H9 (cell line): ENCODE data around the gene FARS2. TPM values are rescaled to one million over a fixed set of nuclear protein-coding genes. Genes with fewer than 3 reads are reported as not detected.
A peak's percentile ranks its signal among the peaks of the same experiment; 100 is the strongest.

ENCODE experiments used
- DNase-seq: peaks from one replicate; pipeline ENCODE4 v3.0.0-alpha.2; 2017
- H2AFZ ChIP-seq: one replicate; pipeline ENCODE4 v1.6.1; 2013; ENCODE audit warnings: mild to moderate bottlenecking, low read length, control low read depth, moderate library complexity
- H2AK5ac ChIP-seq: 2 replicates; pipeline ENCODE4 v1.6.1; 2013; ENCODE audit warnings: low read length, control low read depth, mixed read lengths; ENCODE audit not compliant: insufficient read length
- H2BK120ac ChIP-seq: one replicate; pipeline ENCODE4 v1.6.1; 2013; ENCODE audit warnings: low read depth, mild to moderate bottlenecking, low read length, control low read depth, inconsistent platforms; ENCODE audit not compliant: poor library complexity, severe bottlenecking
- H2BK12ac ChIP-seq: 2 replicates; pipeline ENCODE4 v1.6.1; 2013; ENCODE audit warnings: low read length, control low read depth, mixed read lengths, low read depth; ENCODE audit not compliant: insufficient read length
- H2BK15ac ChIP-seq: 2 replicates; pipeline ENCODE4 v1.6.1; 2013; ENCODE audit warnings: low read depth, low read length, control low read depth
- H2BK20ac ChIP-seq: one replicate; pipeline ENCODE4 v1.6.1; 2013; ENCODE audit warnings: low read depth, mild to moderate bottlenecking, low read length, control low read depth, inconsistent platforms; ENCODE audit not compliant: poor library complexity, severe bottlenecking
- H2BK5ac ChIP-seq: 2 replicates; pipeline ENCODE4 v1.6.1; 2013; ENCODE audit warnings: low read length, control low read depth, mixed read lengths; ENCODE audit not compliant: insufficient read length
- H3K14ac ChIP-seq: 2 replicates; pipeline ENCODE4 v1.6.1; 2013; ENCODE audit warnings: low read length, control low read depth; ENCODE audit not compliant: insufficient read depth
- H3K18ac ChIP-seq: 2 replicates; pipeline ENCODE4 v1.6.1; 2013; ENCODE audit warnings: low read depth, mild to moderate bottlenecking, mixed read lengths, low read length, control low read depth; ENCODE audit not compliant: insufficient read length
- H3K23ac ChIP-seq: 2 replicates; pipeline ENCODE4 v1.6.1; 2013; ENCODE audit warnings: low read length, control low read depth, mixed read lengths, low read depth; ENCODE audit not compliant: insufficient read length
- H3K23me2 ChIP-seq: 2 replicates; pipeline ENCODE4 v1.6.1; 2013; ENCODE audit warnings: low read depth, mild to moderate bottlenecking, mixed read lengths, low read length, control low read depth; ENCODE audit not compliant: insufficient read length, poor library complexity, severe bottlenecking
- H3K27ac ChIP-seq: 2 replicates; pipeline ENCODE4 v1.5.1; 2013; ENCODE audit warnings: low read length, control low read depth, mixed read lengths, low read depth; ENCODE audit not compliant: insufficient read length
- H3K27me3 ChIP-seq: 2 replicates; pipeline ENCODE4 v1.6.1; 2013; ENCODE audit warnings: low read length, control low read depth, inconsistent platforms; ENCODE audit not compliant: insufficient read depth
- H3K4ac ChIP-seq: 2 replicates; pipeline ENCODE4 v1.6.1; 2013; ENCODE audit warnings: low read depth, mild to moderate bottlenecking, control low read depth, inconsistent platforms, low read length, moderate library complexity
- H3K4me1 ChIP-seq: 2 replicates; pipeline ENCODE4 v1.6.1; 2013; ENCODE audit warnings: low read length, control low read depth, inconsistent platforms; ENCODE audit not compliant: insufficient read depth
- H3K4me2 ChIP-seq: 2 replicates; pipeline ENCODE4 v1.6.1; 2013; ENCODE audit warnings: low read length, control low read depth, mixed read lengths; ENCODE audit not compliant: insufficient read length, insufficient read depth
- H3K56ac ChIP-seq: 2 replicates; pipeline ENCODE4 v1.6.1; 2013; ENCODE audit warnings: low read depth, mild to moderate bottlenecking, mixed read lengths, low read length, control low read depth; ENCODE audit not compliant: insufficient read length
- H3K79me1 ChIP-seq: 2 replicates; pipeline ENCODE4 v1.6.1; 2013; ENCODE audit warnings: low read depth, mild to moderate bottlenecking, moderate library complexity, low read length, control low read depth, inconsistent platforms; ENCODE audit not compliant: insufficient read depth, poor library complexity, severe bottlenecking
- H3K79me2 ChIP-seq: 2 replicates; pipeline ENCODE4 v1.6.1; 2013; ENCODE audit warnings: low read length, control low read depth, inconsistent platforms; ENCODE audit not compliant: insufficient read depth
- H3K9ac ChIP-seq: 2 replicates; pipeline ENCODE4 v1.6.1; 2013; ENCODE audit warnings: low read length, control low read depth, mixed read lengths; ENCODE audit not compliant: insufficient read length; ENCODE audit errors: extremely low read depth
- H3K9me3 ChIP-seq: one replicate; pipeline ENCODE4 v1.6.1; 2013; ENCODE audit warnings: low read depth, low read length, inconsistent platforms; ENCODE audit not compliant: control insufficient read depth
- H3T11ph ChIP-seq: one replicate; pipeline ENCODE4 v1.6.1; 2013; ENCODE audit warnings: mild to moderate bottlenecking, low read length, control low read depth, inconsistent platforms
- H4K20me1 ChIP-seq: one replicate; pipeline ENCODE4 v1.6.1; 2013; ENCODE audit not compliant: control insufficient read depth, insufficient read length, insufficient read depth
- H4K5ac ChIP-seq: 2 replicates; pipeline ENCODE4 v1.6.1; 2013; ENCODE audit warnings: low read depth, mild to moderate bottlenecking, mixed read lengths, low read length, control low read depth; ENCODE audit not compliant: insufficient read length
- H4K8ac ChIP-seq: replicated peaks from 2 replicates; pipeline ENCODE4 v1.6.1; 2013; ENCODE audit warnings: low read length, control low read depth, mixed read lengths, low read depth; ENCODE audit not compliant: insufficient read length
- H4K91ac ChIP-seq: 2 replicates; pipeline ENCODE4 v1.6.1; 2013; ENCODE audit warnings: low read depth, mild to moderate bottlenecking, moderate library complexity, mixed read lengths, low read length, control low read depth; ENCODE audit not compliant: insufficient read length
- H3K27ac Mint-ChIP-seq, 3 experiments: 2 replicates in 2 of 3; 3 replicates in 1 of 3; pipeline ENCODE4 v1.8.0; 2020 to 2021; ENCODE audit warnings: mixed read lengths in 3 of 3, mild to moderate bottlenecking in 1 of 3, moderate library complexity in 1 of 3
- H3K27me3 Mint-ChIP-seq: 2 replicates; pipeline ENCODE4 v1.8.0; 2021; ENCODE audit warnings: low read depth, mild to moderate bottlenecking, moderate library complexity, mixed read lengths
- H3K36me3 Mint-ChIP-seq, 3 experiments: 2 replicates in 2 of 3; 3 replicates in 1 of 3; pipeline ENCODE4 v1.8.0; 2020 to 2021; ENCODE audit warnings: low read depth in 3 of 3, mixed read lengths in 3 of 3; ENCODE audit not compliant: insufficient read depth in 1 of 3
- H3K4me1 Mint-ChIP-seq, 2 experiments: 2 replicates each; pipeline ENCODE4 v1.8.0; 2020; ENCODE audit warnings: mixed read lengths in 2 of 2
- H3K4me3 Mint-ChIP-seq, 2 experiments: 2 replicates in 1 of 2; 3 replicates in 1 of 2; pipeline ENCODE4 v1.8.0; 2020 to 2021; ENCODE audit warnings: mild to moderate bottlenecking in 2 of 2, mixed read lengths in 2 of 2, moderate library complexity in 1 of 2
- H3K9me3 Mint-ChIP-seq, 2 experiments: 2 replicates in 1 of 2; 3 replicates in 1 of 2; pipeline ENCODE4 v1.8.0; 2020; ENCODE audit warnings: mild to moderate bottlenecking in 2 of 2, mixed read lengths in 2 of 2, moderate library complexity in 1 of 2
- CTCF ChIP-seq: fragments of 200-600 bp; sonication (generic); conservative IDR thresholded peaks from 3 replicates; pipeline ENCODE4 v1.8.0; 2021; ENCODE audit warnings: antibody characterized with exemption, mild to moderate bottlenecking
- WGBS: extraction: QIAGEN DNeasy Blood & Tissue Kit; methylation state at CpG from one replicate; pipeline ENCODE4 v1.1.7; 2013; ENCODE audit warnings: missing lambda C conversion rate, low lambda C conversion rate, mixed read lengths; ENCODE audit not compliant: insufficient read length; ENCODE audit errors: extremely low coverage; 5-methylcytosine and 5-hydroxymethylcytosine counted together
- total RNA-seq: library from RNA; stranded (reverse); gene quantifications from 2 replicates; pipeline ENCODE4 v1.2.1, GENCODE V29; 2021

FARS2 gene
- total RNA-seq, 1 experiment from 2014 or later: 8.5 TPM

GRCh38 chr6:5343998-5344397 is 82.7 kb downstream of the FARS2 start:
- Histone ChIP-seq H3K14ac (no peak overlapping the region), H4K20me1 (no peaks in the 10 kb centered on the region), H3K27ac (no peak overlapping the region), H3K56ac (no peak overlapping the region), H3K18ac (no peak overlapping the region), H4K5ac (no peak overlapping the region), H3K23me2 (no peaks in the 10 kb centered on the region), H2AFZ (no peak overlapping the region), H2BK15ac (no peak overlapping the region), H3T11ph (no peak overlapping the region), H3K23ac (no peak overlapping the region), H2BK5ac (no peak overlapping the region), H3K4ac (no peak overlapping the region), H3K27me3 (no peaks in the 10 kb centered on the region), H3K9me3 (no peaks in the 10 kb centered on the region), H3K4me2 (no peak overlapping the region), H2AK5ac (no peak overlapping the region), H3K79me2 (peaks cover 2% of the 10 kb centered on the region; the same call in 1 of the 2 replicates), H3K9ac (no peak overlapping the region), H4K91ac (no peak overlapping the region), H3K4me1 (no peaks in the 10 kb centered on the region), H2BK20ac (no peak overlapping the region), H2BK12ac (no peak overlapping the region), H3K79me1 (no peaks in the 10 kb centered on the region), H2BK120ac (no peak overlapping the region), H4K8ac (no peak overlapping the region)
- H3K9me3 Mint-ChIP-seq: peaks cover 0 to 2% of the 10 kb centered on the region in 2 experiments; a peak in 1 of 5 replicates
- peaks cover 5 to 8% of the 10 kb centered on the region in 2 experiments; a peak in 3 of 4 replicates for H3K4me1 Mint-ChIP-seq
- no peak overlapping the region for H3K4me3 Mint-ChIP-seq
- no peak for DNase-seq
- no CpG with 5 or more reads among the region's 11 CpGs for WGBS
- H3K27me3 Mint-ChIP-seq: no peaks in the 10 kb centered on the region
- TF ChIP-seq CTCF: no peak
- no peaks in the 10 kb centered on the region; a peak in 1 of 7 replicates for H3K36me3 Mint-ChIP-seq
- H3K27ac Mint-ChIP-seq: peak overlapping the region in 2 of 3 experiments; percentile 33 to 49; a peak in 1 of 7 replicates
